ENCODE results near the gene ROM1.
"Not testable (repeated sequence)": the region's sequence is repeated elsewhere in the genome, so short reads cannot be mapped to it uniquely, and the experiment has no call there.

Gene ROM1

DNA sequence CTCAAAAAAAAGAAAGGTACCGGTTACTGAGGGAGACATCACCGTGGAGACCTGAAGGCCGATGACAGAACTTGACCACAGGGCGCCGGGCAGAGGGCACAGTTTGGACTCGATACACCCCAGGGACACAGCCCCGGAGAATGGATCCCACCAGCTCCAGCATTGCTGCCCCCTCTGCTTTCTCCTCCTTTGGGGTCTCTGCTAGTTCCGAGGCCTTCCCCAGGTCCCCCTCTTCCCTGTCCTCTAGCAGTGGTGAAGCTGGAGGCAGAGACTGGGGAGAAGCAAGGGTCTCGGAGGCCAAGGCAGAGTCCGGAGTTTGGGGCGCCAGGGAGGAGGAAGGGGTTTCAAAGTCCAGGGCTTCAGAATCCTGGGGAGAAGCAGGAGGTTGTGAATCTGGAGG is 34.5 kb upstream of the ROM1 start:
- DNase-seq (ENCODE audit: low read depth in 1 of 2, low spot score in 1 of 2) = no peak
- Histone ChIP-seq H3K4me3 (replicated peaks; ENCODE audit: insufficient read depth, low read length) (no peak overlapping the region), H3K27ac (replicated peaks) (no peak overlapping the region), H3K27me3 (ENCODE audit: insufficient read depth, poor library complexity, severe bottlenecking) (no peaks in the 10 kb centered on the region)
- TF ChIP-seq SPI1 (IDR thresholded peaks at IDR 0.05; ENCODE audit: borderline replicate concordance, low read depth) = no peak
- TF ChIP-seq GABPA (IDR thresholded peaks at IDR 0.05; ENCODE audit: low read depth) = no peak
- TF ChIP-seq, protein P1, sequence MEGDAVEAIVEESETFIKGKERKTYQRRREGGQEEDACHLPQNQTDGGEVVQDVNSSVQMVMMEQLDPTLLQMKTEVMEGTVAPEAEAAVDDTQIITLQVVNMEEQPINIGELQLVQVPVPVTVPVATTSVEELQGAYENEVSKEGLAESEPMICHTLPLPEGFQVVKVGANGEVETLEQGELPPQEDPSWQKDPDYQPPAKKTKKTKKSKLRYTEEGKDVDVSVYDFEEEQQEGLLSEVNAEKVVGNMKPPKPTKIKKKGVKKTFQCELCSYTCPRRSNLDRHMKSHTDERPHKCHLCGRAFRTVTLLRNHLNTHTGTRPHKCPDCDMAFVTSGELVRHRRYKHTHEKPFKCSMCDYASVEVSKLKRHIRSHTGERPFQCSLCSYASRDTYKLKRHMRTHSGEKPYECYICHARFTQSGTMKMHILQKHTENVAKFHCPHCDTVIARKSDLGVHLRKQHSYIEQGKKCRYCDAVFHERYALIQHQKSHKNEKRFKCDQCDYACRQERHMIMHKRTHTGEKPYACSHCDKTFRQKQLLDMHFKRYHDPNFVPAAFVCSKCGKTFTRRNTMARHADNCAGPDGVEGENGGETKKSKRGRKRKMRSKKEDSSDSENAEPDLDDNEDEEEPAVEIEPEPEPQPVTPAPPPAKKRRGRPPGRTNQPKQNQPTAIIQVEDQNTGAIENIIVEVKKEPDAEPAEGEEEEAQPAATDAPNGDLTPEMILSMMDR (IDR thresholded peaks at IDR 0.05; ENCODE audit: insufficient read depth, low read length) = no peak
- no peak for TF ChIP-seq REST (IDR thresholded peaks at IDR 0.05; ENCODE audit: insufficient replicate concordance, low read depth)
- no peak for TF ChIP-seq POLR2AphosphoS5 (IDR thresholded peaks at IDR 0.05; ENCODE audit: low read depth)

GRCh38 chr11:62579252-62579651 is 33.8 kb upstream of the ROM1 start:
- Histone ChIP-seq H3K27me3 (ENCODE audit: insufficient read depth, poor library complexity, severe bottlenecking) (no peaks in the 10 kb centered on the region), H3K27ac (replicated peaks) (no peak overlapping the region), H3K4me3 (replicated peaks; ENCODE audit: insufficient read depth, low read length) (no peak overlapping the region)
- no peak for DNase-seq (ENCODE audit: low read depth in 1 of 2, low spot score in 1 of 2)
- TF ChIP-seq POLR2AphosphoS5 (IDR thresholded peaks at IDR 0.05; ENCODE audit: low read depth) = no peak
- no peak for TF ChIP-seq GABPA (IDR thresholded peaks at IDR 0.05; ENCODE audit: low read depth)
- TF ChIP-seq REST (IDR thresholded peaks at IDR 0.05; ENCODE audit: insufficient replicate concordance, low read depth) = no peak
- TF ChIP-seq, protein P1 (IDR thresholded peaks at IDR 0.05; ENCODE audit: insufficient read depth, low read length) = no peak
- TF ChIP-seq SPI1 (IDR thresholded peaks at IDR 0.05; ENCODE audit: borderline replicate concordance, low read depth) = no peak

DNA sequence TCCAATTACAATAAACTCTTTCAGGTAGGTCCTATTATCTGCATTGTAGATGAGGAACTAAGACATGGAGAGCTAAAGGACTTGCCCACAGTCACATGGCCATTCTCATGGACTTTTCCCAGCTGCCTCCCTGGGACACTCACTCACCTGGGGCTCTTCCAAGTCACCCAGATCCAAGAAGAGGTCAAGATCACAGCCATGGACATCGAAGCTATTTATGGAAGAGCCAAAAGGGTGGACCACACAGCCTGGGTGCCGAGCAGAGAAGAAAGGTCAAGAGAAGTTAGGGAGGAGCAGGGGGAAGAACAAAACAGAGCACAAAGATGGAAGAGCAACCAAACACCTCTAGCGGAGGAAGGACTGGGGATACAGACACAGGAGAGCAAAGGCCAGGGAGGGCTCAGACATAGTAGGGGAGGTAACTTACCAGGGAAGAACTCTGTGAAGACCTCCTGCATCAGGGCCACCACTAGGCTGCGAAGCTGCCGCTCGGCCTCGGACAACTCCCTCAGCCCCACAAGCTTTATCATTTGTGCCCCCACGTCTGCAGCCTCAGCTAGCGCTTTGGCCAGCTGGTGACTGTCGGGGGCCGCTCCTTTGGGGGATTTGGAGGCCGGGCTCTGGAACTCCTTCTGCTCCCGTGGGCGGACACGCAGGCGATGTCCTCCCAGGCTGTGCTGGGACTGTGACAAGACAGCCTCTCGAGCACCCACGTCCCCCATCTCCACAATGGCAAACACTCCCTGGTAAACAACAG is 31.9 kb upstream of the ROM1 start:
- TF ChIP-seq, protein P1 (IDR thresholded peaks at IDR 0.05; ENCODE audit: insufficient read depth, low read length) = no peak
- no peak for TF ChIP-seq POLR2AphosphoS5 (IDR thresholded peaks at IDR 0.05; ENCODE audit: low read depth)
- TF ChIP-seq REST (IDR thresholded peaks at IDR 0.05; ENCODE audit: insufficient replicate concordance, low read depth) = no peak
- no peak for TF ChIP-seq SPI1 (IDR thresholded peaks at IDR 0.05; ENCODE audit: borderline replicate concordance, low read depth)
- TF ChIP-seq GABPA (IDR thresholded peaks at IDR 0.05; ENCODE audit: low read depth) = no peak
- no peak for DNase-seq (ENCODE audit: low read depth in 1 of 2, low spot score in 1 of 2)
- Histone ChIP-seq H3K27ac (replicated peaks) (no peak overlapping the region), H3K27me3 (ENCODE audit: insufficient read depth, poor library complexity, severe bottlenecking) (no peaks in the 10 kb centered on the region), H3K4me3 (replicated peaks; ENCODE audit: insufficient read depth, low read length) (no peak overlapping the region)

- not testable (repeated sequence) for H3K4me3 ChIP-seq (replicated peaks; ENCODE audit: insufficient read depth, low read length); DNase-seq (ENCODE audit: low read depth in 1 of 2, low spot score in 1 of 2); H3K27ac ChIP-seq (replicated peaks); H3K27me3 ChIP-seq (ENCODE audit: insufficient read depth, poor library complexity, severe bottlenecking)
Measured at GRCh38 chr11:62581735-62582134, 31.3 kb upstream of the ROM1 start.

- DNase-seq (ENCODE audit: low read depth in 1 of 2, low spot score in 1 of 2); H3K27me3 ChIP-seq (ENCODE audit: insufficient read depth, poor library complexity, severe bottlenecking); H3K4me3 ChIP-seq (replicated peaks; ENCODE audit: insufficient read depth, low read length); H3K27ac ChIP-seq (replicated peaks): not testable (repeated sequence)
Measured at GRCh38 chr11:62585356-62585755, 27.7 kb upstream of the ROM1 start.

Measured in HL-60 (cell line).